ENCODE results near the gene TTC21A.

DNA sequence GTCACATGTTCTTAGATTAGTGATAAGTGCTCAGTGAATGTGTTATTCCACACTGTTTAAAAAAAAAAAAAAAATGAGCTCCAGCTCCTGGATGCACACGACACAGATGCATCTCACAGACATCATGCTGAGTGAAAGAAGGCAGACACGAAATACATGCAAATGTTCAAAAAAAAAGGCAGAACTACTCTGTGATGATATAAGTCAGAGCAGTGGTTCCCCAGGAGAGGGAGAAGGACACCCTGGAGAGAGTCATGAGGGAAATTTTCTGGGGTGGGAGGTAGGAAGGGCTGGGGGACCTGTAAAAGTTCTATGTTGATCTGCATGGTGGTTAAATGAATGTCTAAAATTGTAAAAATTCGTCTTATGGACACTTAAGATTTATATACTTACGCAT lies 41.6 kb downstream of the TTC21A start:
- TF ChIP-seq, protein P1, sequence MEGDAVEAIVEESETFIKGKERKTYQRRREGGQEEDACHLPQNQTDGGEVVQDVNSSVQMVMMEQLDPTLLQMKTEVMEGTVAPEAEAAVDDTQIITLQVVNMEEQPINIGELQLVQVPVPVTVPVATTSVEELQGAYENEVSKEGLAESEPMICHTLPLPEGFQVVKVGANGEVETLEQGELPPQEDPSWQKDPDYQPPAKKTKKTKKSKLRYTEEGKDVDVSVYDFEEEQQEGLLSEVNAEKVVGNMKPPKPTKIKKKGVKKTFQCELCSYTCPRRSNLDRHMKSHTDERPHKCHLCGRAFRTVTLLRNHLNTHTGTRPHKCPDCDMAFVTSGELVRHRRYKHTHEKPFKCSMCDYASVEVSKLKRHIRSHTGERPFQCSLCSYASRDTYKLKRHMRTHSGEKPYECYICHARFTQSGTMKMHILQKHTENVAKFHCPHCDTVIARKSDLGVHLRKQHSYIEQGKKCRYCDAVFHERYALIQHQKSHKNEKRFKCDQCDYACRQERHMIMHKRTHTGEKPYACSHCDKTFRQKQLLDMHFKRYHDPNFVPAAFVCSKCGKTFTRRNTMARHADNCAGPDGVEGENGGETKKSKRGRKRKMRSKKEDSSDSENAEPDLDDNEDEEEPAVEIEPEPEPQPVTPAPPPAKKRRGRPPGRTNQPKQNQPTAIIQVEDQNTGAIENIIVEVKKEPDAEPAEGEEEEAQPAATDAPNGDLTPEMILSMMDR (conservative IDR thresholded peaks at IDR 0.05 in 1 of 2, IDR thresholded peaks at IDR 0.05 in 1 of 2; ENCODE audit: low read depth in 1 of 2, low read length in 2 of 2) = no peak
- no peak for TF ChIP-seq EZH2 (IDR thresholded peaks at IDR 0.05; ENCODE audit: low read length, missing control alignments)

All from fibroblast of lung (primary cell).